Renal pelvis (tissue), 4 donors: Measurements from ENCODE around the gene LCORL. TPM values are rescaled to one million over a fixed set of nuclear protein-coding genes. Genes with fewer than 3 reads are reported as not detected.

ENCODE experiments used
- DNase-seq: peaks from one replicate; pipeline ENCODE4 v3.0.0-alpha.2; 2013
- polyA plus RNA-seq, 3 donors: library from polyadenylated mRNA; unstranded; fragments of 120-200 nt; gene quantifications; one replicate each; pipeline ENCODE4 v1.2.1, GENCODE V29; 2013; ENCODE audit not compliant: insufficient read length in 3 of 3

LCORL gene
- polyA plus RNA-seq, 3 donors, result 22.3 to 25.3 (median 24.9) TPM

GRCh38 chr4:17941731-17942130, 79.8 kb downstream of the LCORL start:
- DNase-seq, result no peak

GRCh38 chr4:17939054-17939453, 82.5 kb downstream of the LCORL start:
- no peak for DNase-seq

GRCh38 chr4:17934286-17934685, 87.3 kb downstream of the LCORL start:
- no peak for DNase-seq

GRCh38 chr4:17933126-17933525, 88.4 kb downstream of the LCORL start:
- no peak for DNase-seq

GRCh38 chr4:17932041-17932440, 89.5 kb downstream of the LCORL start:
- DNase-seq, result no peak

GRCh38 chr4:17930256-17930655, 91.3 kb downstream of the LCORL start:
- no peak for DNase-seq

GRCh38 chr4:17924189-17924588, 97.4 kb downstream of the LCORL start:
- DNase-seq, result no peak

GRCh38 chr4:17921451-17921850, 100.1 kb downstream of the LCORL start:
- DNase-seq, result no peak

- DNase-seq, result no peak
These were observed 100.9 kb downstream of the LCORL start for GRCh38 chr4:17920681-17921080.

- DNase-seq, result no peak
These were observed 106.1 kb downstream of the LCORL start for GRCh38 chr4:17915439-17915838.

GRCh38 chr4:17912011-17912410, 109.5 kb downstream of the LCORL start:
- DNase-seq, result no peak

GRCh38 chr4:17911608-17912007, 109.9 kb downstream of the LCORL start:
- no peak for DNase-seq

GRCh38 chr4:17898553-17899055, 123.0 kb downstream of the LCORL start:
- DNase-seq, result no peak

- DNase-seq, result no peak
These were observed 126.1 kb downstream of the LCORL start for GRCh38 chr4:17895481-17895880.

GRCh38 chr4:17894421-17894820, 127.1 kb downstream of the LCORL start:
- DNase-seq, result no peak

GRCh38 chr4:17889692-17890091, 131.9 kb downstream of the LCORL start:
- no peak for DNase-seq

GRCh38 chr4:17884511-17884910, 137.0 kb downstream of the LCORL start:
- no peak for DNase-seq

- peak; percentile 2 for DNase-seq
These were observed 137.5 kb downstream of the LCORL start for GRCh38 chr4:17884063-17884462.

- DNase-seq, result no peak
These were observed 143.9 kb downstream of the LCORL start for GRCh38 chr4:17877661-17878060.

- no peak for DNase-seq
These were observed 144.6 kb downstream of the LCORL start for GRCh38 chr4:17876943-17877342.

GRCh38 chr4:17875402-17876070, 146.0 kb downstream of the LCORL start:
- DNase-seq, result no peak

GRCh38 chr4:17869327-17869726, 152.2 kb downstream of the LCORL start:
- no peak for DNase-seq

GRCh38 chr4:17867276-17867675, 154.3 kb downstream of the LCORL start:
- no peak for DNase-seq

- no peak for DNase-seq
These were observed 154.7 kb downstream of the LCORL start for GRCh38 chr4:17866810-17867209.
